Stimulated activated CD8-positive, alpha-beta memory T cell treated with anti-CD3 and anti-CD28 coated beads, Interleukin-15, amount 100 ng/mL, for 48 hours (primary cell): ENCODE data around the gene FRS2.
A peak's percentile ranks its signal among the peaks of the same experiment; 100 is the strongest.

Experiments
- DNase-seq, 2 donors: peaks; one replicate each; pipeline ENCODE4 v3.0.0-alpha.2; 2020; ENCODE audit warnings: low read depth in 2 of 2

The FRS2 gene

GRCh38 chr12:69464428-69464827, 5.8 kb upstream of the FRS2 start:
- no peak for DNase-seq

GRCh38 chr12:69466867-69467266, 3.3 kb upstream of the FRS2 start:
- no peak for DNase-seq

- no peak for DNase-seq
These were observed 2.8 kb upstream of the FRS2 start for GRCh38 chr12:69467366-69467765.

GRCh38 chr12:69468237-69469026, 1.8 kb upstream of the FRS2 start:
- DNase-seq, result peak in 1 of 2 donors; percentile 4

GRCh38 chr12:69469854-69470188, 367 bp upstream of the FRS2 start:
- no peak for DNase-seq

GRCh38 chr12:69471076-69471430, 865 bp downstream of the FRS2 start:
- DNase-seq, result no peak

- no peak for DNase-seq
These were observed 1.6 kb downstream of the FRS2 start for GRCh38 chr12:69471667-69472385.

GRCh38 chr12:69473262-69473661, 3.1 kb downstream of the FRS2 start:
- no peak for DNase-seq

- DNase-seq, result no peak
These were observed 4.3 kb downstream of the FRS2 start for GRCh38 chr12:69474456-69474855.

GRCh38 chr12:69475237-69475975, 5.2 kb downstream of the FRS2 start:
- no peak for DNase-seq

GRCh38 chr12:69476276-69477017, 6.3 kb downstream of the FRS2 start:
- no peak for DNase-seq

GRCh38 chr12:69479675-69480074, 9.5 kb downstream of the FRS2 start:
- DNase-seq, result no peak

GRCh38 chr12:69480698-69481097, 10.5 kb downstream of the FRS2 start:
- no peak for DNase-seq

- DNase-seq, result no peak
These were observed 10.9 kb downstream of the FRS2 start for GRCh38 chr12:69481133-69481532.

GRCh38 chr12:69483700-69484099, 13.5 kb downstream of the FRS2 start:
- no peak for DNase-seq

- DNase-seq, result no peak
These were observed 14.2 kb downstream of the FRS2 start for GRCh38 chr12:69484428-69484827.

GRCh38 chr12:69490920-69491643, 20.9 kb downstream of the FRS2 start:
- no peak for DNase-seq

- no peak for DNase-seq
These were observed 22.6 kb downstream of the FRS2 start for GRCh38 chr12:69492739-69493138.

- no peak for DNase-seq
These were observed 24.9 kb downstream of the FRS2 start for GRCh38 chr12:69495071-69495470.

GRCh38 chr12:69497308-69498026, 27.3 kb downstream of the FRS2 start:
- DNase-seq, result no peak

GRCh38 chr12:69500631-69501030, 30.4 kb downstream of the FRS2 start:
- no peak for DNase-seq
